Endothelial cell of umbilical vein (primary cell): ENCODE measurements around the gene BEX2.

Experiments
- EZH2 ChIP-seq: IDR thresholded peaks from 2 replicates; pipeline ENCODE4 v1.6.1; 2012; ENCODE audit warnings: borderline replicate concordance, low read depth, mild to moderate bottlenecking, moderate library complexity, low read length, inconsistent platforms; ENCODE audit not compliant: severe bottlenecking
- FOS ChIP-seq: IDR thresholded peaks from 2 replicates; pipeline ENCODE4 v1.6.1; 2011; ENCODE audit warnings: mild to moderate bottlenecking, low read length, moderate library complexity, borderline replicate concordance; ENCODE audit not compliant: insufficient read depth
- GATA2 ChIP-seq: IDR thresholded peaks from 2 replicates; pipeline ENCODE4 v1.7.0; 2011; ENCODE audit warnings: low read depth, mild to moderate bottlenecking, moderate library complexity, mixed read lengths, low read length; ENCODE audit not compliant: insufficient read length, insufficient read depth
- JUN ChIP-seq: IDR thresholded peaks from 2 replicates; pipeline ENCODE4 v1.6.1; 2011; ENCODE audit warnings: borderline replicate concordance, low read depth; ENCODE audit not compliant: insufficient read length, insufficient read depth
- MYC ChIP-seq: IDR thresholded peaks from one replicate; pipeline ENCODE4 v1.6.1; 2011; ENCODE audit warnings: mild to moderate bottlenecking, low read depth, low read length
- POLR2A ChIP-seq: IDR thresholded peaks from 2 replicates; pipeline ENCODE4 v1.6.1; 2012; ENCODE audit warnings: low read depth, mild to moderate bottlenecking, control low read depth, low read length
- POLR2AphosphoS5 ChIP-seq: IDR thresholded peaks from 2 replicates; pipeline ENCODE4 v1.6.1; 2012; ENCODE audit warnings: low read depth, mild to moderate bottlenecking, control low read depth, low read length, moderate library complexity; ENCODE audit not compliant: insufficient read depth
- TF ChIP-seq, protein P1 (sequence below), 2 donors: IDR thresholded peaks; 1 replicate in 1 of 2; 2 replicates in 1 of 2; pipeline ENCODE4 v1.5.1; 2011; ENCODE audit warnings: low read length in 2 of 2, mild to moderate bottlenecking in 2 of 2, moderate library complexity in 2 of 2, control low read depth in 1 of 2, inconsistent platforms in 1 of 2, low read depth in 1 of 2; ENCODE audit not compliant: insufficient read depth in 1 of 2; ENCODE audit errors: extremely low read depth in 1 of 2

DNA sequence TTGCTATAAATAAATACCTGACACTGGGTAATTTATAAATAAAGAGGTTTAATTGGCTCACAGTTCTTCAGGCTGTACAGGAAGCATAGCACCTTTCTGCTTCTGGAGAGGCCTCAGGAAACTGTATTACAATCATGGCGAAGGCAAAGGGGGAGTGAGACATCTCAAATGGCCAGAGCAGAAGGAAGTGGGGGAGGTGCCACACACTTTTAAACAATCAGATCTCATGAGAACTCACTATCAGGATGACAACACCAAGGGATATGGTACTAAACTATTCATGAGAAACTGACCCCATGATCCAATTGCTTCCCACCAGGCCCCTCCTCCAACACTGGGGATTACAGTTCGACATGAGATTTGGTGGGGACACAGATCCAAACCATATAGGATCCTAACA lies 33.8 kb upstream of the BEX2 start:
- TF ChIP-seq, protein P1, sequence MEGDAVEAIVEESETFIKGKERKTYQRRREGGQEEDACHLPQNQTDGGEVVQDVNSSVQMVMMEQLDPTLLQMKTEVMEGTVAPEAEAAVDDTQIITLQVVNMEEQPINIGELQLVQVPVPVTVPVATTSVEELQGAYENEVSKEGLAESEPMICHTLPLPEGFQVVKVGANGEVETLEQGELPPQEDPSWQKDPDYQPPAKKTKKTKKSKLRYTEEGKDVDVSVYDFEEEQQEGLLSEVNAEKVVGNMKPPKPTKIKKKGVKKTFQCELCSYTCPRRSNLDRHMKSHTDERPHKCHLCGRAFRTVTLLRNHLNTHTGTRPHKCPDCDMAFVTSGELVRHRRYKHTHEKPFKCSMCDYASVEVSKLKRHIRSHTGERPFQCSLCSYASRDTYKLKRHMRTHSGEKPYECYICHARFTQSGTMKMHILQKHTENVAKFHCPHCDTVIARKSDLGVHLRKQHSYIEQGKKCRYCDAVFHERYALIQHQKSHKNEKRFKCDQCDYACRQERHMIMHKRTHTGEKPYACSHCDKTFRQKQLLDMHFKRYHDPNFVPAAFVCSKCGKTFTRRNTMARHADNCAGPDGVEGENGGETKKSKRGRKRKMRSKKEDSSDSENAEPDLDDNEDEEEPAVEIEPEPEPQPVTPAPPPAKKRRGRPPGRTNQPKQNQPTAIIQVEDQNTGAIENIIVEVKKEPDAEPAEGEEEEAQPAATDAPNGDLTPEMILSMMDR (IDR thresholded peaks at IDR 0.05; ENCODE audit: extremely low read depth in 1 of 2, insufficient read depth in 1 of 2, low read depth in 1 of 2, low read length in 2 of 2), result no peak
- TF ChIP-seq POLR2AphosphoS5 (no peak), EZH2 (no peak), FOS (no peak), GATA2 (no peak), POLR2A (no peak), JUN (no peak), MYC (no peak)
